ENCODE results near the gene MON2.

Gene MON2

DNA sequence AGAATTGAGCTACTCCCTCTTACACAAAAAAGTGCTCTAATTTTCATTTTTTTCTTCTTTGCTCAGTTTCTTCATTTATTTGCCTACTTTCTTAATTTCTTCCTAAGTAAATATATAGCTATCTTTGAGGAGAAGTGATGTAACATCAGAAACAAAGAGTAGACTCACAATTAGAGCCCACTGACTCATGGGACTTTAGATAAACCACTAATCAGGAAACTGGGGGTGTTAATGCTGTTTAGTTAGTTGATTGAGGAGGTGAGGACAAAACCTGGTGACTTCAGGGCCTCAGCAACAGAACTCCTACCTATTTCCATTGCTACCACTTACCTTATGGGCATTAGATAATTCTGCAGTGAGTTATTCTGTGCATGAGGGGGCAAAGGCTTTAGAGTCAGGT lies 151.7 kb downstream of the MON2 start:
- DNase-seq = no peak

DNA sequence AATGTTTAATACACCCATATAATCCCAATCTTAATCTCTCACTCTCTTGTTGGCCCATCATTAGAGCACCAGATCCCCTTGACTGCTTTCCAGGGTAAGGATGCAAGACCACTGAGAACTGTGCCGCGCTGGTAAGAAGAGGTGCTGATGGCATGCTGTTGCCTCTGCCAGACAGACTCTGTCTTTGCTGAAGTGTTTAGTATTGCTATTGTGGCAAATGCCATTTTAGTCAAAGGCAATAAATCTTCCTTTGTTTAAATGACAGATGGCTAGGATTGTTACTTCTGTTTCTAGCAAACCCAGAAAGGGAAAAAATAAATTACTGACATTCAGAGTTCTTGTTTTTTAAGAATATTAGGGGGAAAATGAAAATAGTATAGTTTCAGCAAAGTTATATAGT lies 152.3 kb downstream of the MON2 start:
- DNase-seq = no peak

DNA sequence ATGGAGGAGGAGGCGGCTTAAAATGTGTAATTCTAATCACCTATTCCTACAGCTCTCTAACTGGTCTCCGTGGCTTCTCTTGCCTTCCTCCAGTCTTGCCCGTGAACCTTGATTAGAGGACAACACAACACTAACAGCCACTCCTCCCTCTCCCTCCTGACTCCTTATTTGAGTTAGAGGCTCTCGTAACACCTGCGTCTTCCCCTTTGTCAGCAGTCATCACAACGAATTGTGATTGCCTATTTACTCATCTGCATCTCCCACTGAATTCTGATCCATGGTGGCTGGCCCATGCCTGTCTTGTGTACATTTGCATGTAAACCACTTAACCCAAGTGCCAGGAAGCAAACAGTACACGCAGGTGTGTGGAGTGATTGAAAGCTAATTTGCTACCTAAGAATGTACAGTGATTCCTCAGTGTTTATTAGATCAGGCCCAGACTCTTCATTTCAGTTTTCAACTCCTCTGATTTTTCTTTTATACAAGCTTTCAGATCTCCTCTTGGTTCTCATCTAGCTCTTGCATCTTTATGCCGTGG lies 154.5 kb downstream of the MON2 start:
- DNase-seq = no peak

DNA sequence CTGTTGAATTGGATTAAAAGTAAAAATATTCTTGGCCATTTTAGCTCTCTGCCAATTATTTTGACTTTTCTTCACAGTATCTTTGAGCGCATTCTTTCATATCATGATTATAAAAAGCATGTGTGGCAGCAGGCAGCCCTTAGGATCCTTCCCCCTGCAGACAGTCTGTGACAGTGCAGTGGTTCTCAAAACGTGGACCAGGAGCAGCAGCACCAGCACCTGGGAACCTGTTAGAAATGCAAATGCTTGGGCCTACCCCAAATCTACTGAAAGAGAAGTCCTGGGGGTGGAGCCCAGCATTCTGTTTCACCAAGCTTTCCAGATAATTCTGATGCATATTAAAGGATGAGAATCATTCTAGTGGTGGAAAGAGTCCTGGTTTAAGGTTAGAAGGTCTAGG lies 155.6 kb downstream of the MON2 start:
- DNase-seq = no peak

DNA sequence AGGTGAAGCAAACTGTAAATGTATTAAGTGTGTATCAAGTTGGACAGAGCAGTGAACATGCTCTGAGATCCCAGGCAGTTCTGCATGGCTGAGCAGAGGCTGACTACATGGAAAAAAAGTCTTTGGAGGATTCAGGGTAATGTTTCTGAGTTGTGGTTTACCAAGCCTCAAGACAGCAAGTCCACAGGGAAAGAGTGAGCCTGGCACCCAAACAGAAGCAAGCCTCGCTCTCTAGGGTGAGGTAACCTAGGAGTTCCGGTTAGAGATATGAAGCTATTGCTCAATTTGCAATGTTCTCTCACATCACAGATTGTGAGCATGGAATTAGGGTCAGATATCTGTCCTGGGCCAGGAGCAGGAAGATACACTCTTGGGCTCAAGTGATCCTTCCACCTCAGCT lies 158.6 kb downstream of the MON2 start:
- DNase-seq = no peak

DNA sequence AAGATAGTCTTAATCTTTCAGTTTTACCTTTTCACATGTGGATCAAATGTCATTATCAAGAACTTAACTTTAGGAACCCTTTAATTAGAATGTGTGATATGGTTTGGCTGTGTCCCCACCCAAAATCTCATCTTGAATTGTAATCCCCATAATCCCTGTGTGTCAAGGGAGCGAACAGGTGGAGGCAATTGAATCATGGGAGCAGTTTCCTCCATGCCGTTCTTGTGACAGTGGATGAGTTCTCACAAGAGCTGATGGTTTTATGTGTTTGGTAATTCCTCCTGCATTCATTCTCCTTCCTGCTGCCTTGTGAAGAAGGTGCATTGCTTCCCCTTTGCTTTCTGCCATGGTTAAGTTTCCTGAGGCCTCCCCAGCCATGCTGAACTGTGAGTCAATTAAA lies 160.6 kb downstream of the MON2 start:
- no peak for DNase-seq

DNA sequence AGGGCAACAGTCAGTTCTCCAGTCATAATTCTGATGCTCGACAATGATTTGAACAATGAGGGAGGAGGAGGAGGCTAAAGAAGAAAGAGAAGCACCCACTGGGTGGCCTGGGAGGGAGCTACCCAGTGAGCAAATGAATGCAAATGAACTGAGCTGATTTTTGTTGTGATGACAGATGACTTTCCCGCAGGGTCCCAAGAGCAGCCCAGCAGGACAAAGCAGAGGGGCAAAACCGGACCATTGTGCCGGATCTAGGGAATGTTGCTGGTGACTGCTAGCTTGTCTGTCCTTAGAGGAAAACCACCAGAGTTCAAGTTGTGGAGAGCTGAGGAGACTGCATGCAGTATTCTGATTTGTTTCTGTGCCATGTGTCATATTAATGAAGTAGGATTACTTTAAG lies 162.8 kb downstream of the MON2 start:
- no peak for DNase-seq

DNA sequence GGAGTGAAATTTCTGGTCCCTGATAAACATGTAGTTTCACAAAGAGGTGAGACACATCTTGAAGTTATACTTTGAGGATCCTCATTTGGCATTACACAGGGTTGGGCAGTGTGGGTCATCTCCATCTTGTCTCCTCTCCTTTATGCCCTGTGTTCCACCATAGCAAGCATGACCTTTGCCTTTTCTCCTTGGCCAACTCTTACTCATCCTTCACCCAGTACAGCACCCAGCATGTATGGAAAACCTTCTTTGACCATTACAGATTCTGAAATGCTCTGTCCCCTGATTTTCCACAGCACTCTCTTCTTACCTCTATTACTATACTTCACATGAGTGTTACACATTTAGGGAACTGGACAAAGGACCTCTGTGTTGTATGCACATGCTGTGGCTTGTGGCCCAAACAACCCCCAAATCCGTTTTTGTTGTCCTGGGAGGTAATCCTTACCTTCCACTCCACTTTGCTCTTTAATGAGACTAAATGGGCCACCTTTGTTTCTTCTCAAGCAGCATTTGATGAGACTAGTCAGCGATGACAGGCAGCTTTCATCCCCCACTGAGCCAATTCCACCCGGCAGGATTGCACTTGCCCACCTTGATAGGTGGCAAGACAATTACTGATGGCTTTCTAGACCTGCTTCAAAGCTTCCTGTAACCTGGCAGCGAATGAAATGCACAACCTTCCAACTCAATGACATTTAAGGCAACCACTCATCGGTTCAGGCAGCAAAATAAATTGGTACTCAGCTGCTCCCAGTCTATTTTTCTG lies 163.5 kb downstream of the MON2 start:
- DNase-seq = no peak

DNA sequence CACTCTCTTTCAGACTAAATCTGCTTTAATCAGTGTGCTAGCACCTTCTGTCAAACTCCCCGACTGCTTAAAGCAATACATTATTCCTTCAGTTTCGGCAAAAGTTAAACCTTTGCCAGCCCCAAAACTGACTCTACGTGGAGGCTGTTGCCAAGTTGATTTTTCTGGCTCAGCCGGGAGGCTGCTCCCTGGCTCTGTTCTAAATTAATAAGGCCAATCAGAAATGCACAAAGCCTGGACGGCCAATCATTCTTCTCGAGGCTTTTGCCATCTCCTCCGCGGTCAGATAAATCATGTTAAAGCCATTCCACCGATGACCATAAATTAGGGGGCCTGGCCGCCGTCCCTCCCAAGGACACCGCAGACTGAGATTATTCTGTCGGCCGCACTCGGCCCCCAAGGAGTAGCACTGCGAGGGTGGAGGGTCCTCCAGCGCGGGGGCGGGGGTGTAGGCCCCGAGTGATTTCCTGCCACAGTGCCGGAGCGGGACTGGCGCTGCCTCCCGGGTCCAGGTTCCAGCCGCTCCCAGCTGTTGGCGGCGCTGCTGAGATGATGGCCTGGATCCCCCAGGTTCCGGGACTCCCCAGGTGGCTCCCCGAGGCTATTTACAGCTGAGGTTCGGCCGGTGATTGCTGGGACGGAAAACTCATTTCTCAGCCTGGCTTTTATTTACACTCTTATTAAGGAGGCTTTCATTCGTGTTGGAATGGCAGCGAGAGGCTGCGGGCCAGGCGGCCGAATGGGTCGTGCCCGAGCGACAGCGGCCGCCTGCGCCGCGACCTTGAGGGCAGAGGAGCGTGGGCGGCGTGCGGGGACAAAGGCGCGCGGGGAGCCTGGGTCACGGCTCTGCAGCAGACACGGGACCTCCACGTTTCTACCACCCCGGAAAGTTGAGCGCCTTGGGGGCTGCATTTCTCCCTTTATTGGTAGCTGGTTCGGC lies 165.1 kb downstream of the MON2 start:
- peak in 1 of 2 experiments; percentile 2 for DNase-seq

DNA sequence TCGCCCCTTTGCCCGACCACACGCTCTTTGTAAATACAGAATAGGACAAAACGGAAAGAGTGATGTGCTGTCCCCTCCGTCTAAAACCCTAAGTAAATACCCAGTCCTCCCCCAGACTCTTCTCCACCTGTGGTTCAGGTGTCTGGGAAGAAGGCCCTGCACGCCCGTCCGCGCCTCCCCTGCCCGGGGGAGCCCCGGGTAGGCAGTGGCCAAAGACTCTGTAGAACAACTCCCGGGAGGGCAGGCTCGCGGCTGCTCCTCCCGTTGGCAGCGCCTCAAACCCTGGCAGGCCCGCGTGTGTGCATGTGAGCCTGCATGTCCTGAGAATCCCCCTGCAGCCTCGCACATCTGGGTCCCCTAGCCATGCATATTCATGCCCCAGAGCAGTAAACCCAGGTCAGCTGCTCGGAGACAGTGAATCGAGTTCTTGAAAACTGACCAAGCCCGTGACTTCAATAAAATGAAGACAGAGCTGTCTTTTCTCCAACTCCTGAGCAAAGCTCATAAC lies 165.8 kb downstream of the MON2 start:
- no peak for DNase-seq

DNA sequence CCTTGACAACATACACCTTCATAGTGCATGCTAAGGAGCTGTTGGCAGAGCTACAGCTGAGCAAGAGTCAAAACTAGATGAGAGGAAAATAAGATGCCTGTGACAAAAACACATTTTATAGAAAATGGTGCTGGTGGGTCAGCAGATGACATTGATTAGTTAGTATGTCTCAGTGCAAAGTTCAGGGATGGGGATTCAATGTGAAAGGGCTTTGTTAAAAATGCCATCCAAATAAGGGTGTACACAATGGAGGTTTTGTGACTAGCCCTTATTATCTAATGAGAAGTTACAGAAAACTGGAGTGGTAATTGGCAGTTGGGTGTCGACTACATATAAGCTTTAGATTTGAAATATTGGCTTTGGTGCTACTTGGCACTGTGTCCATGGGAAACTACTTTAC lies 169.0 kb downstream of the MON2 start:
- DNase-seq = no peak

DNA sequence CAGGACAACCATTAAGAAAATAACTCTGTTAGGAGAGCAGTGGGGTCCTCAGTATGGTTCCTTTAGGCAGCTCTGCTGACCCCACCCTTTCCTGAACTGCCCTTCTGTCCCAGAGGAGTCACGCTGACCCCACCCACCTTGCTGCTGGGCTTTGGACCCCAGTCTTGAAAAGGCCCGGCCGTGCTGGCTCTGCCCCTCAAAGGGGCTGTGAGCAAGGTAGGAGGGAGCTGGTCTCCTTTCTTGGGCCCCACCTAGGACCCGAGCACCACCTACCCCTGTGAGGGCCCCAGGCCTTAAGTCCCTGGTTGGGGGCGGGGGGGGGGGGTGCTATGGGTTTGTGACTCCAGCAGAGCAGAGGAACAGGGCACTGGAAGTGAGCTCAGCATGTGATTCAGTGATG lies 171.1 kb downstream of the MON2 start:
- DNase-seq = no peak

DNA sequence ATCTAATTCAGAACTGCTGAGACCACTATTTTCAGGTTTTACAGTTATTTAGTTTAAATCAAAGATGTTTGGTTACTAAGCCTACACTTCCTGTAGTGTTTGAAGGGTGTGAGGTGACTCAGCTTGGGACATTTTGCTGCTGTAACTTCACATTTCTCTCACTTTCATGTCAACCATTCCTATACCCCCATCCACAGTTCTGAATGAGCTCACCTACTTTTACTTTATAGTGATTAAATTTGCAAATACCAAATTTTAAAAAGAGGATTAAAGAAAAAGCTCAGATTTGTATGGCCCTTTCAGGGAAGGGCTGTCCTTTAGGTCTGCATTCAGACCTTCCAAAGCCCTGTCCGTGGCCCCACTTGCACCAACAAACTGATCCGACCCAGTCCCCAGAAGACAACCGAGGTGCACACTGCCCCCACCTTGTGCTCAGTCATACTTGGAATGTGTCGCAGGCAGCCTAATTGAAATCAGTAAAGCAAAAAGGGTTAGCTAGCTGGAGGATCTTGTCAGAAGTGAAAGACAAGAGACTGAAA lies 174.4 kb downstream of the MON2 start:
- DNase-seq = peak; percentile 6 to 7

DNA sequence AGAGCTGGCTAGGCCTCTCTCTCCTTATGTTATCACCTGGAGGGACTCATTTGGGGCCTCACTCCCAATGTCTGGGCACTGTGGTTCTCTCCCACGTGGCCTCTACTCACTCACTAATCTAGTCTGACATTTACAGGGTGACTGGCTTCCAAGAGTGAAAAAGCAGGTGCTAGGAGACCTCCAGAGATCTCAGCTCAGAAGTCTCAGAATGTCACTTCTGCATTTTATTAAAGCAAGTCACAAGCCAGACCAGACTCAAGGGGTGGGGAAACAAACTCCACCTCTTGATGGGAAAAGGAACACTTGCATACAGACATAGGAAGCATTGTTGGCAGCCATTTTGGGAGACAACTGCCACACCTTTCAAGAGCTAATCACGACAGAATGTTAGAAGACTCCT lies 175.9 kb downstream of the MON2 start:
- DNase-seq = no peak

DNA sequence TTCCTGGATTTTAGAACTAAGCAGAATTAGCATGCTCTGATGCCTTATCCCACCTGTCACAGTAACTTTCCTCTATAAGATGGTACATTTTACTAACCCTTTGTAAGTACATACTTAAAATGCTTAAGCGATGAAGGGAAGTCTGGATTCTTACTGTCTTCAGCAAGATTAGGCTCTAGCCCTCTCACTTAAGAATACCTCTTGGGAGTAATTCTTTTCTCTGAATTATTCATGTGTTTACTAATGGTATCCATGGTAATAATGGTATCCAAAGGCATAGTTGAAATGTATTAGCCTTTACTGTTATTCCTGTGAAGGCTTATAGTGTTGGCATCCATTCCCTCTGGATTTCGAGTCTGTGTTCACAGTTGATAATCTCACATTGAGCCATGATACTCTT lies 176.9 kb downstream of the MON2 start:
- no peak for DNase-seq

DNA sequence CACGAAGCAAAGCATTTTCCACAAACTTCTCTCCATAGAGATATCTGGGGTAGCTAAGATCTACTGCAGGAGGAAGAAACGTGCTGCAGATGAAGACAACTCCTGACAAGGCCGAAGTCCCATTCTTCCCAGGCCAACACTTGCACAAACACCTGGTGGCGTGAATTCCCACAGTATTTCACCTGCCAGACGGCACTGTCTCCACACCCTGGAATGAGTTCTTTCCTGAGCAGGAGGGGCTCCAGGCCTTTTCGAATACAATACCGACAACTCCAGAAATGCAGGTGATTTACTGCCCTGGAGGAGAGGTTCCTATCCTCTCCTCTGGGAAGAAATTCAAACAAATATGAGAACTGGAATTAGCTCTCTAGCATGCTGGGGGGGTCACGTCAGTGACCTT lies 179.9 kb downstream of the MON2 start:
- DNase-seq = no peak

DNA sequence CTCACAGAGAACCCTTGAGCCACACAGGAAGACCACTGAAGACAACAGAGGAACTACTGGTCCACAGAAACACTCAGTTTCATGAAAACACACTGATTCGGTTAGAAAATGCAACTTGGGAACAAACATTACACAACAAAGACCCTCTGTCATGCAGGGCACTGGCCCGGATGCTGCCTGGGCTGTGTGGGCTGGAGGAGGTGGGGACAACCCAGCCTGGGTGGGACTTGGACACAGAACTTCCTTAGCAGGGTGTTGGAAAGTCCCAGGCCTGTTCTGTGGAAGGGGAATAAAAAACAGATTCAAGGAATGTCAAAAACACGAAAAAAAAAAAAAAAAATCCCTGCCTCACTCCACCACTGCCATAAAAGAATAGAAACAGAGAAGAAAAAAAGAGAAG lies 181.0 kb downstream of the MON2 start:
- DNase-seq = no peak

DNA sequence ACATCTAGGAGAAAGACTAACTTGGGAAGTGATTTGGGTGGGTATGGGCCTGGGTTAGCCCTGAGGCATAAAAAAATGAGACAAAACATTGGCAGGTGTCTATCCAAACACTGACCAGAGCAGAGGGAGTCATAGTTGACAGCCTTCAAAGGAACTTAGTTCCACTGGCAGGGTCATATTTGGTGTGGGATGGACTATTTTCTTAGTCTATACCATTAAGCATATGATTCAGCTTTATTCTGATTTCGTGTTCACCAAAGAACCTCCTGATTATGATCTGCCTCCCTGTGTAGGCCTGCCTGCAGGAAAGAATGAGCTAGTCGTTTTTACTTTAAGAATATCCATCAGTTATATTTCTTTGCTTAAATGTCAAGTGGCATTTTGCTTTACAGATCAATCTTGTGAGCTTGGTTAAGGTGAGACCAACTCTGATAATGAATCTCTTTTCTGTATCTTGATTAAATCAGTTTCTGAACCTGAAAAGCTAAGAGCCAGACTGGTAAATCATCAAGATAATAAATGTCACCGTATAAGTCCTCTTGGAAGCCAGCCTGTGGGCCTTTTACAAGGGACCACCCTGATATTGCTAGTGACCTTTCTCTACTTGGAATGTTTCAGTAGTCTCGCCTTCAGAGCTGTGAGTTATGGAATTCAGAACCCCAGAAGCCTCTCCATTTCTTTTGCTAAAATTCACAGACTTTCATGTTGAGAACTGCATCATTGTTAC lies 182.9 kb downstream of the MON2 start:
- DNase-seq = no peak

All from activated CD4-positive, alpha-beta T cell treated with anti-CD3 and anti-CD28 coated beads, Interleukin-2, amount 50 U/mL, for 4 hours (primary cell).